Fibroblast of mammary gland (primary cell): ENCODE data around the gene PAQR7.

Experiments used
- DNase-seq: peaks from one replicate; pipeline ENCODE4 v3.0.0-alpha.2; 2010; ENCODE audit warnings: low read depth
- H3K4me3 ChIP-seq: 2 replicates; pipeline ENCODE4 v1.5.1; 2011; ENCODE audit warnings: low read depth, mild to moderate bottlenecking, low read length, moderate library complexity; ENCODE audit not compliant: control insufficient read depth
- CTCF ChIP-seq: conservative IDR thresholded peaks from 2 replicates; pipeline ENCODE4 v1.5.1; 2011; ENCODE audit warnings: low read depth, low read length, inconsistent platforms; ENCODE audit not compliant: control insufficient read depth, insufficient read depth

The PAQR7 gene

GRCh38 chr1:25916460-25916859, 41.0 kb upstream of the PAQR7 start:
- no peak for TF ChIP-seq CTCF
- no peak for DNase-seq
- H3K4me3 ChIP-seq: no peak overlapping the region

GRCh38 chr1:25914074-25914995, 38.8 kb upstream of the PAQR7 start:
- no peak for DNase-seq
- no peak overlapping the region for H3K4me3 ChIP-seq
- no peak for TF ChIP-seq CTCF

GRCh38 chr1:25913206-25913605, 37.7 kb upstream of the PAQR7 start:
- no peak for DNase-seq
- TF ChIP-seq CTCF: no peak
- no peak overlapping the region for H3K4me3 ChIP-seq

- TF ChIP-seq CTCF: no peak
- peak; percentile 70 for DNase-seq
- H3K4me3 ChIP-seq: no peak overlapping the region
Measured at GRCh38 chr1:25912076-25912831, 36.7 kb upstream of the PAQR7 start.

GRCh38 chr1:25911162-25911561, 35.7 kb upstream of the PAQR7 start:
- no peak for TF ChIP-seq CTCF

GRCh38 chr1:25909040-25909439, 33.5 kb upstream of the PAQR7 start:
- no peak for TF ChIP-seq CTCF
- no peak overlapping the region for H3K4me3 ChIP-seq
- DNase-seq: no peak

More at GRCh38 chr1:25911162-25911561, 35.7 kb upstream of the PAQR7 start:
- no peak overlapping the region for H3K4me3 ChIP-seq
- no peak for DNase-seq
